AG10803 (cell line): ENCODE data around the gene PMEPA1.

Source experiments
- DNase-seq: peaks from one replicate; pipeline ENCODE4 v3.0.0; 2010; ENCODE audit warnings: low read depth
- H3K4me3 ChIP-seq: 2 replicates; pipeline ENCODE4 v1.5.1; 2011; ENCODE audit warnings: mild to moderate bottlenecking, low read length, control low read depth
- CTCF ChIP-seq: conservative IDR thresholded peaks from 2 replicates; pipeline ENCODE4 v1.5.1; 2011; ENCODE audit warnings: mild to moderate bottlenecking, low read length, control low read depth, inconsistent platforms

Gene PMEPA1

GRCh38 chr20:57665589-57665971 lies 44.2 kb downstream of the PMEPA1 start:
- DNase-seq: no peak
- TF ChIP-seq CTCF: no peak
- H3K4me3 ChIP-seq: no peak overlapping the region

- no peak for TF ChIP-seq CTCF
- H3K4me3 ChIP-seq: no peak overlapping the region
- no peak for DNase-seq
Measured at GRCh38 chr20:57664924-57665588, 44.8 kb downstream of the PMEPA1 start.

- no peak for DNase-seq
- TF ChIP-seq CTCF: no peak
- H3K4me3 ChIP-seq: no peak overlapping the region
Measured at GRCh38 chr20:57664476-57664875, 45.3 kb downstream of the PMEPA1 start.

- no peak for DNase-seq
- no peak for TF ChIP-seq CTCF
- no peak overlapping the region for H3K4me3 ChIP-seq
Measured at GRCh38 chr20:57663681-57664451, 45.9 kb downstream of the PMEPA1 start.

DNA sequence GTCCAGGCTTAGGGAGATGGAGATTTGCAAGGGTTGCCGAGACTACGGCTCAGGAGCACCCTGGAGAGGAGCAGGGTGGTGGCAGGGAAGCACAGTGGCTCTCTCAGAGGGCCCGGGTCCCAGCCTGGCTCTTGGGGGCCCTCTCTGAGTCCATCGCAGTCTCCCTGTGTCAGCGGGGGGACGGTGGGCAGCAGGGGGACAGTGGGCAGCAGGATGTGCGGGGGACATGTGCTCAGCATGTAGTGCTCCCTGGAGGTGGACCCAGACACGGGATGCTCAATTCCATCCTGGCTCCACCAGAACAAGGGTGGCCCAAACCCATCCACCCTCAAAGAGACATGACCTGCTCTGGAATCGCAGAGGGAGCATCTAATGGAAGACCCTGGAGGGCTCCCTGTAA lies 46.6 kb downstream of the PMEPA1 start:
- DNase-seq: no peak
- TF ChIP-seq CTCF: no peak
- H3K4me3 ChIP-seq: no peak overlapping the region

DNA sequence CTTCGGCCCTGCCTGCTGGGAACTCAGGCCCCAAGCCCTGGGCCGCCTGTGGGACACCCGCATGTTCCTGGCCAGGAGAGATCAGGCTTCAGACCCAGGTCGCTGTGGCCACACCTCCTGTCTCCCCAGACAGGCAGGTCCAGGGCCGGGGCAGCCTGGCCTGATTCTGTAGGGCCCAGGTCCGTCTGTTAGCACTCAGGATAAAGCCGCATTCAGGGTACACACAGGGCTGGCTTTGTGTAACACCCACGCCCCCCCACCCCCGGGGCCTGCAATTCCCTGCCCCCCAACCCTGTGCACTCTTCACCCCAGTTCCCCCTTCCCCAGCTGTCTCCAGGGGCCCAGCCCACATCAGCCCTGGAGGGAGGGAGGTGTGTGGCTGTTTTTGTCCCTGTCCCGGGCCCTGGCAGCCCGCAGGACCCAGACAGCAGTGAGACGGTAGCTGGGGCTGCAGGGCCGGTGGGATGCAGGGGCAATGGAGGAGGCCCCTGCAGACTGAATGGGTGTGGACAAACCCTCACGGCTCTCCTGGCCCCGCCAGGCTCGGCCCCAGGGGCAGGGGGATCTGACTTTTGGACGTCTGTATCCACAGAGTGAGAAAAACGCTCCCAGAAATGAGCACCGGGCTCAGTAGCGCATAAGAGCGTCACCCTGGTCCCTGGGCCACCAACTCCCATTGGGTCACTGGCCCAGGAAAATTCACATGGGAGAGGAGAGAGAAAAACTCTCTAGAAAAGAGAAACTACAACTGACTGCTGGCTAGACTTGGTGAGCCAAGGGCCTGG lies 47.2 kb downstream of the PMEPA1 start:
- no peak overlapping the region for H3K4me3 ChIP-seq
- no peak for TF ChIP-seq CTCF
- DNase-seq: no peak
